Ascending aorta (tissue), 2 donors: Measurements from ENCODE around the gene PLCB1. TPM values are rescaled to one million over a fixed set of nuclear protein-coding genes. Genes with fewer than 3 reads are reported as not detected.

ENCODE experiments used
- DNase-seq, 2 donors: peaks; one replicate each; pipeline ENCODE4 v3.0.0-alpha.2; 2019; ENCODE audit warnings: low spot score in 2 of 2
- H3K27ac ChIP-seq, 2 donors: fragments of 200-600 bp; sonication (generic); one replicate each; pipeline ENCODE4 v1.5.1; 2016 to 2017; ENCODE audit warnings: mild to moderate bottlenecking in 1 of 2
- H3K27me3 ChIP-seq: fragments of 200-600 bp; sonication (generic); one replicate; pipeline ENCODE4 v1.5.1; 2017
- H3K36me3 ChIP-seq, 2 donors: fragments of 200-600 bp; sonication (generic); one replicate each; pipeline ENCODE4 v1.5.1; 2016
- H3K4me1 ChIP-seq, 2 donors: fragments of 200-600 bp; sonication (generic); one replicate each; pipeline ENCODE4 v1.5.1; 2016 to 2017; ENCODE audit warnings: mild to moderate bottlenecking in 1 of 2
- H3K4me3 ChIP-seq, 2 donors: fragments of 200-600 bp; sonication (generic); one replicate each; pipeline ENCODE4 v1.5.1; 2016 to 2017; ENCODE audit warnings: mild to moderate bottlenecking in 1 of 2
- H3K9me3 ChIP-seq, 2 donors: fragments of 200-600 bp; sonication (generic); one replicate each; pipeline ENCODE4 v1.5.1; 2016
- CTCF ChIP-seq, 3 experiments: fragments of 200-600 bp in 2 of 3; fragments of 450-650 bp in 1 of 3; sonication (generic) in 2 of 3; IDR thresholded peaks; one replicate each; pipeline ENCODE4 v1.5.1; 2016 to 2019; ENCODE audit warnings: antibody characterized with exemption in 3 of 3, mild to moderate bottlenecking in 1 of 3, moderate library complexity in 1 of 3
- intact Hi-C: fragments of 100-400 bp; cut with DNase I; formaldehyde crosslinking; loops from one replicate; pipeline ENCODE4 v1.15.1; 2023
- total RNA-seq: library from RNA; depleted of rRNA; stranded (reverse); fragments of >200 nt; gene quantifications from one replicate; pipeline ENCODE4 v1.1.0, GENCODE V29; 2016

The PLCB1 gene
- total RNA-seq, 1 donor from 2014 or later, result 22.9 TPM

- intact Hi-C loops, result no loop called here
- no peak overlapping the region for H3K4me3 ChIP-seq
- H3K36me3 ChIP-seq, result no peaks in the 10 kb centered on the region
- H3K27ac ChIP-seq, result no peak overlapping the region
- no peaks in the 10 kb centered on the region for H3K27me3 ChIP-seq
- DNase-seq, result no peak
- no peaks in the 10 kb centered on the region for H3K4me1 ChIP-seq
- no peaks in the 10 kb centered on the region for H3K9me3 ChIP-seq
- TF ChIP-seq CTCF (IDR thresholded peaks at IDR 0.05), result no peak
Observed at GRCh38 chr20:8423482-8423881, 291.4 kb downstream of the PLCB1 start.

- H3K4me3 ChIP-seq, result no peak overlapping the region
- intact Hi-C loops, result no loop called here
- H3K4me1 ChIP-seq, result no peaks in the 10 kb centered on the region
- H3K27me3 ChIP-seq, result no peaks in the 10 kb centered on the region
- no peak for DNase-seq
- H3K36me3 ChIP-seq, result no peaks in the 10 kb centered on the region
- H3K27ac ChIP-seq, result no peak overlapping the region
- H3K9me3 ChIP-seq, result no peaks in the 10 kb centered on the region
- TF ChIP-seq CTCF (IDR thresholded peaks at IDR 0.05), result no peak
Observed at GRCh38 chr20:8424010-8424409, 291.9 kb downstream of the PLCB1 start.

GRCh38 chr20:8425016-8425415, 292.9 kb downstream of the PLCB1 start:
- Histone ChIP-seq H3K36me3 (no peaks in the 10 kb centered on the region), H3K4me1 (no peaks in the 10 kb centered on the region), H3K9me3 (no peaks in the 10 kb centered on the region), H3K27ac (no peak overlapping the region), H3K4me3 (no peak overlapping the region), H3K27me3 (no peaks in the 10 kb centered on the region)
- intact Hi-C loops, result no loop called here
- no peak for TF ChIP-seq CTCF (IDR thresholded peaks at IDR 0.05)
- no peak for DNase-seq

GRCh38 chr20:8425802-8426201, 293.7 kb downstream of the PLCB1 start:
- no peak overlapping the region for H3K27ac ChIP-seq
- H3K4me1 ChIP-seq, result no peaks in the 10 kb centered on the region
- intact Hi-C loops, result no loop called here
- DNase-seq, result no peak
- H3K9me3 ChIP-seq, result no peaks in the 10 kb centered on the region
- no peak overlapping the region for H3K4me3 ChIP-seq
- H3K36me3 ChIP-seq, result no peaks in the 10 kb centered on the region
- no peaks in the 10 kb centered on the region for H3K27me3 ChIP-seq
- TF ChIP-seq CTCF (IDR thresholded peaks at IDR 0.05), result no peak

GRCh38 chr20:8427419-8428040, 295.5 kb downstream of the PLCB1 start:
- intact Hi-C loops, result no loop called here
- Histone ChIP-seq H3K9me3 (no peaks in the 10 kb centered on the region), H3K27me3 (no peaks in the 10 kb centered on the region), H3K4me3 (no peak overlapping the region), H3K4me1 (no peaks in the 10 kb centered on the region), H3K27ac (no peak overlapping the region), H3K36me3 (no peaks in the 10 kb centered on the region)
- DNase-seq, result no peak
- TF ChIP-seq CTCF (IDR thresholded peaks at IDR 0.05), result no peak

GRCh38 chr20:8428988-8429387, 296.9 kb downstream of the PLCB1 start:
- no peaks in the 10 kb centered on the region for H3K36me3 ChIP-seq
- no peak for TF ChIP-seq CTCF (IDR thresholded peaks at IDR 0.05)
- no peak overlapping the region for H3K27ac ChIP-seq
- no peaks in the 10 kb centered on the region for H3K4me1 ChIP-seq
- DNase-seq, result no peak
- no peaks in the 10 kb centered on the region for H3K27me3 ChIP-seq
- intact Hi-C loops, result no loop called here
- H3K4me3 ChIP-seq, result no peak overlapping the region
- no peaks in the 10 kb centered on the region for H3K9me3 ChIP-seq
